HEK293T (cell line): ENCODE results near the gene SI.

Experiments
- BHLHE40 ChIP-seq: fragments of 450-650 bp; IDR thresholded peaks from 2 replicates; pipeline ENCODE4 v1.6.1; 2016; ENCODE audit warnings: mild to moderate bottlenecking, moderate library complexity, borderline replicate concordance
- ELF4 ChIP-seq: fragments of 450-650 bp; IDR thresholded peaks from 2 replicates; pipeline ENCODE4 v1.6.1; 2017; ENCODE audit warnings: antibody characterized with exemption
- FOXA1 ChIP-seq: fragments of 450-650 bp; IDR thresholded peaks from 2 replicates; pipeline ENCODE4 v1.6.1; 2016; ENCODE audit warnings: mild to moderate bottlenecking
- FOXM1 ChIP-seq: fragments of 450-650 bp; IDR thresholded peaks from 2 replicates; pipeline ENCODE4 v1.6.1; 2017; ENCODE audit warnings: mild to moderate bottlenecking, borderline replicate concordance
- LEF1 ChIP-seq: fragments of 450-650 bp; IDR thresholded peaks from 2 replicates; pipeline ENCODE4 v1.6.1; 2017; ENCODE audit warnings: mild to moderate bottlenecking, borderline replicate concordance
- NFRKB ChIP-seq: fragments of 450-650 bp; IDR thresholded peaks from 2 replicates; pipeline ENCODE4 v1.6.1; 2016; ENCODE audit warnings: mild to moderate bottlenecking, moderate library complexity
- SP1 ChIP-seq: fragments of 450-650 bp; IDR thresholded peaks from 2 replicates; pipeline ENCODE4 v1.6.1; 2017
- SUZ12 ChIP-seq: fragments of 450-650 bp; IDR thresholded peaks from 2 replicates; pipeline ENCODE4 v1.6.1; 2016; ENCODE audit warnings: mild to moderate bottlenecking

- TF ChIP-seq SUZ12: no peak
- TF ChIP-seq SP1: no peak
- no peak for TF ChIP-seq FOXA1
- TF ChIP-seq LEF1: no peak
- TF ChIP-seq ELF4: no peak
- no peak for TF ChIP-seq BHLHE40
- TF ChIP-seq NFRKB: no peak
- TF ChIP-seq FOXM1: no peak
These were observed 38.1 kb downstream of the SI start for GRCh38 chr3:165040186-165040585.
